HEK293 (cell line): ENCODE measurements around the gene SEC11C.
A peak's percentile ranks its signal among the peaks of the same experiment; 100 is the strongest.

ENCODE experiments used
- BCL11A ChIP-seq: fragments of 450-650 bp; formaldehyde crosslinking; IDR thresholded peaks from 2 replicates; pipeline ENCODE4 v1.5.1; 2016; ENCODE audit warnings: low read depth, missing biosample characterization, missing genetic modification characterization
- GLIS1 ChIP-seq: fragments of 450-650 bp; formaldehyde crosslinking; IDR thresholded peaks from 2 replicates; pipeline ENCODE4 v1.5.1; 2016; ENCODE audit warnings: missing biosample characterization, missing genetic modification characterization
- GLIS2 ChIP-seq: fragments of 450-650 bp; formaldehyde crosslinking; IDR thresholded peaks from 2 replicates; pipeline ENCODE4 v1.5.1; 2016; ENCODE audit warnings: missing biosample characterization, missing genetic modification characterization
- HOXC10 ChIP-seq: sonication (generic); formaldehyde crosslinking; IDR thresholded peaks from 2 replicates; pipeline ENCODE4 v1.8.1; 2023; ENCODE audit warnings: mild to moderate bottlenecking, missing genetic modification reagents
- HOXD13 ChIP-seq: sonication (generic); formaldehyde crosslinking; IDR thresholded peaks from 2 replicates; pipeline ENCODE4 v1.8.0; 2022; ENCODE audit warnings: missing genetic modification reagents, borderline replicate concordance
- IKZF3 ChIP-seq: fragments of 450-650 bp; IDR thresholded peaks from 2 replicates; pipeline ENCODE4 v1.5.0; 2018; ENCODE audit warnings: missing biosample characterization, mild to moderate bottlenecking, missing genetic modification characterization, moderate library complexity
- KLF10 ChIP-seq: fragments of 450-650 bp; IDR thresholded peaks from 2 replicates; pipeline ENCODE4 v1.5.1; 2018; ENCODE audit warnings: missing biosample characterization, mild to moderate bottlenecking, missing genetic modification characterization
- KLF8 ChIP-seq: fragments of 450-650 bp; formaldehyde crosslinking; IDR thresholded peaks from 2 replicates; pipeline ENCODE4 v1.5.1; 2016; ENCODE audit warnings: missing biosample characterization, missing genetic modification characterization
- PATZ1 ChIP-seq: fragments of 450-650 bp; formaldehyde crosslinking; IDR thresholded peaks from 2 replicates; pipeline ENCODE4 v1.5.1; 2016; ENCODE audit warnings: missing biosample characterization, missing genetic modification characterization
- RBAK ChIP-seq: fragments of 450-650 bp; formaldehyde crosslinking; IDR thresholded peaks from 2 replicates; pipeline ENCODE4 v1.5.1; 2016; ENCODE audit warnings: missing biosample characterization, missing genetic modification characterization
- WT1 ChIP-seq: fragments of 450-650 bp; formaldehyde crosslinking; IDR thresholded peaks from 2 replicates; pipeline ENCODE4 v1.5.1; 2016; ENCODE audit warnings: missing biosample characterization, missing genetic modification characterization
- ZBTB26 ChIP-seq: fragments of 450-650 bp; formaldehyde crosslinking; optimal IDR thresholded peaks from 2 replicates; pipeline ENCODE3; 2016; ENCODE audit warnings: missing biosample characterization, mild to moderate bottlenecking, missing genetic modification characterization
- ZBTB49 ChIP-seq: fragments of 450-650 bp; formaldehyde crosslinking; IDR thresholded peaks from 2 replicates; pipeline ENCODE4 v1.5.1; 2016; ENCODE audit warnings: missing biosample characterization, missing genetic modification characterization, low read depth
- ZIC2 ChIP-seq: fragments of 450-650 bp; formaldehyde crosslinking; IDR thresholded peaks from 2 replicates; pipeline ENCODE4 v1.5.1; 2016; ENCODE audit warnings: missing biosample characterization, missing genetic modification characterization
- ZNF114 ChIP-seq: fragments of 450-650 bp; formaldehyde crosslinking; IDR thresholded peaks from 2 replicates; pipeline ENCODE4 v1.5.0; 2017; ENCODE audit warnings: missing biosample characterization, missing genetic modification characterization
- ZNF174 ChIP-seq: fragments of 450-650 bp; formaldehyde crosslinking; IDR thresholded peaks from 2 replicates; pipeline ENCODE4 v1.5.0; 2017; ENCODE audit warnings: missing biosample characterization, mild to moderate bottlenecking, missing genetic modification characterization
- ZNF280D ChIP-seq: fragments of 450-650 bp; formaldehyde crosslinking; IDR thresholded peaks from 2 replicates; pipeline ENCODE4 v1.5.1; 2016; ENCODE audit warnings: missing biosample characterization, missing genetic modification characterization
- ZNF354C ChIP-seq: fragments of 450-650 bp; formaldehyde crosslinking; IDR thresholded peaks from 2 replicates; pipeline ENCODE4 v1.5.1; 2016; ENCODE audit warnings: missing biosample characterization, missing genetic modification characterization, low read depth, borderline replicate concordance
- ZNF423 ChIP-seq: fragments of 450-650 bp; formaldehyde crosslinking; IDR thresholded peaks from 2 replicates; pipeline ENCODE4 v1.5.1; 2016; ENCODE audit warnings: missing biosample characterization, missing genetic modification characterization
- ZNF449 ChIP-seq: fragments of 450-650 bp; formaldehyde crosslinking; IDR thresholded peaks from 2 replicates; pipeline ENCODE4 v1.5.1; 2017; ENCODE audit warnings: missing biosample characterization, mild to moderate bottlenecking, missing genetic modification characterization, moderate library complexity
- ZNF529 ChIP-seq: fragments of 450-650 bp; formaldehyde crosslinking; IDR thresholded peaks from 2 replicates; pipeline ENCODE4 v1.5.1; 2017; ENCODE audit warnings: missing genetic modification characterization, missing biosample characterization; ENCODE audit not compliant: insufficient replicate concordance
- ZNF549 ChIP-seq: fragments of 450-650 bp; IDR thresholded peaks from 2 replicates; pipeline ENCODE4 v1.5.1; 2018; ENCODE audit warnings: missing biosample characterization, missing genetic modification characterization, mild to moderate bottlenecking, inconsistent platforms, moderate library complexity
- ZNF560 ChIP-seq: fragments of 450-650 bp; formaldehyde crosslinking; IDR thresholded peaks from 2 replicates; pipeline ENCODE4 v1.5.1; 2017; ENCODE audit warnings: missing biosample characterization, missing genetic modification characterization, borderline replicate concordance
- ZNF645 ChIP-seq: fragments of 450-650 bp; formaldehyde crosslinking; IDR thresholded peaks from 2 replicates; pipeline ENCODE4; 2016; ENCODE audit warnings: missing biosample characterization, missing genetic modification characterization
- ZNF654 ChIP-seq: fragments of 450-650 bp; formaldehyde crosslinking; IDR thresholded peaks from 2 replicates; pipeline ENCODE4 v1.5.1; 2016; ENCODE audit warnings: low read depth, missing biosample characterization, missing genetic modification characterization
- ZNF707 ChIP-seq: fragments of 450-650 bp; formaldehyde crosslinking; IDR thresholded peaks from 2 replicates; pipeline ENCODE4 v1.5.1; 2016; ENCODE audit warnings: missing biosample characterization, missing genetic modification characterization
- ZNF777 ChIP-seq: fragments of 450-650 bp; formaldehyde crosslinking; IDR thresholded peaks from 2 replicates; pipeline ENCODE4 v1.5.1; 2017; ENCODE audit warnings: missing biosample characterization, missing genetic modification characterization, borderline replicate concordance
- ZNF785 ChIP-seq: fragments of 450-650 bp; formaldehyde crosslinking; IDR thresholded peaks from 2 replicates; pipeline ENCODE4 v1.5.1; 2016; ENCODE audit warnings: missing biosample characterization, missing genetic modification characterization
- ZNF792 ChIP-seq: fragments of 450-650 bp; formaldehyde crosslinking; IDR thresholded peaks from 2 replicates; pipeline ENCODE4 v1.5.1; 2016; ENCODE audit warnings: missing biosample characterization, missing genetic modification characterization

The SEC11C gene

GRCh38 chr18:59139615-59140301, at the start of gene SEC11C (continued):
- TF ChIP-seq ZBTB49 (tag by site-specific recombination) (no peak), HOXC10 (CRISPR knock-in tag) (no peak; the same call in 1 of the 2 replicates), ZNF280D (no peak), KLF10 (tag by site-specific recombination) (peak; percentile 38; the same call in 1 of the 2 replicates), ZNF449 (tag by site-specific recombination) (no peak), IKZF3 (tag by site-specific recombination) (no peak), ZNF654 (tag by site-specific recombination) (no peak), ZNF423 (peak; percentile 89), HOXD13 (CRISPR knock-in tag) (no peak), ZNF529 (no peak), ZNF707 (no peak), ZBTB26 (tag by site-specific recombination) (peak; percentile 52), RBAK (no peak), ZNF560 (tag by site-specific recombination) (no peak), ZNF174 (tag by site-specific recombination) (no peak), GLIS1 (tag by site-specific recombination) (peak; percentile 57), ZNF645 (tag by site-specific recombination) (no peak), ZNF354C (tag by site-specific recombination) (no peak), ZNF792 (no peak), ZNF777 (tag by site-specific recombination) (peak; percentile 64; the same call in 1 of the 2 replicates), ZIC2 (peak; percentile 63), WT1 (tag by site-specific recombination) (0 out of 2 replicates have a peak, but pooled peaks have one; percentile 7), ZNF549 (tag by site-specific recombination) (no peak), PATZ1 (tag by site-specific recombination) (peak; percentile 79; the same call in 1 of the 2 replicates), ZNF114 (tag by site-specific recombination) (no peak), GLIS2 (tag by site-specific recombination) (peak; percentile 81), BCL11A (tag by site-specific recombination) (no peak), KLF8 (tag by site-specific recombination) (no peak), ZNF785 (tag by site-specific recombination) (peak; percentile 15; the same call in 1 of the 2 replicates)
